Epidermal melanocyte (primary cell): ENCODE measurements around the gene LPCAT1.
"Not testable (repeated sequence)": the region's sequence is repeated elsewhere in the genome, so short reads cannot be mapped to it uniquely, and the experiment has no call there.

Source experiments
- DNase-seq: peaks from one replicate; pipeline ENCODE4 v3.0.0; 2011; ENCODE audit warnings: low spot score; ENCODE audit not compliant: insufficient read length

The LPCAT1 gene

DNA sequence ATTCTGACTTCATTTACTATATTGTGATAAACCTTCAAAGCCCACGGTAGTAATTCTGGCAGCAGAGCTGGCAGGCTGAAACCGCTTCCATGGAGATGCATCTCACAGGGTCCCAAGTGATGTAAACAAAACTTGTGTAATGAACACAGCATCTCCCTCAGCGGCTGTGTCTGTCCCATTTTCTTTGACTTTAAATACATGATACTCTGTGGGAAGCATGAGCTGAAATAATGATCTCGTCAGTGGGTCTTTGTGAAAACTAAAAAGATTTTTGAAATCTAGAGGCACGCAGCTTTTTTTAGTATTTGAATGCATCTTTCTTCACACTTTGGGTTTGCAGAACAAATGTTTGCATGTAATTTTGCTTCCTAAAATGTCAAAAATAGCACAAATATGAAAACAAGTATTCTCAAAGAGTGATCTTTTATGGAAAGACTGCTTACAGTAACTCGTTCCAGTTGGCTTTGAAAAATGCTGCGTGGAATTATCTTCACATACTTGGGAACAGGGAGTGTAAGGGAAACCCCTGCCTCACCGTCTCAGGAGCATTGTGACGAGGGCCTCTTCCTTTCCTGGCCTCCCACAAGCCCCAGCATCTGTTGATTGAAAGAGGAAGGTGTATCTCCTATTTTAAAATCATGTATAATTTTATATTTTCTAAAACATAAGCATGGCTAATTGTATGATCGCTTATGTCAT is 18.1 kb upstream of the LPCAT1 start:
- DNase-seq = no peak

DNA sequence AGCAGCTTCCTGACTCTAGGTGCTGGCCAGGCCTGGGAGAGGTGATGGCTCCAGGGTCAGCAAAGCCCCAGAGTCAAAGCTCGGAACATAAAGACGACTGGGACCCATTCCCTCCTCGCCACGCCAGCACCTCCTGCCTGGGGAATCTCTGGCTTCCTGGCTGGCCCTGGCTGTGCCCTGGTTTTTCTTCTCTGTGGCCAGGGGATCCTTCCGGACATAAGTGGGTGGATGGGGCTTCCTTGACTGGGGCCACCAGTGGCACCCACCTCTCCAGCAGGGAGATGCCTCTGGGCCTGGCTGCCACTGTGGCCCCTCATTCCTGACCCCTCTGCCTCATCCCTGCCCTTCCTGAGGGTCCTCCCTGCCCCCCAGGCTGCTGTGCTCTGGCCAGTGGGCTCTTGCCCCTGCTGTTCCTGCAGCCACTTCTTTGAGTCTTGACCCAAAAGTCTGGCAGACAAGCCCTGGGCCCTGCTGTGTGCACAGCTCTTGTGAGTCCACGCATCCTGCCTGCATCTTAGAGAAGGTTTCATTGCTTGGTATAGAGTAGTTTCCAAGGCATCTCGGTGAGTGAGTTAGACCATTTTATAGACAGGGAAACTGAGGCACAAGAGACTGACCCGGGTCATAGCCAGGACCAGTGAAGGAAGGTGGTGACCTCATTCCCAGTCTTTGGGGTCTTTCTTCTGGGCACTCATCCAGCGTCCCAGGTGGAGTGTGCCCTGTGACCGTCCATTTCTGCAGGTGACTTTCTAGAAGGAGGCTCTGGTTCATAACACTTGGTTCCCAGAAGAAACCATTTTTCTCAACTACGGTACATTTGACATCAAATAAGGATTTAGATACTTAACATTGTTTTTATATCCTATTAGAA is 17.3 kb upstream of the LPCAT1 start:
- DNase-seq = no peak

DNA sequence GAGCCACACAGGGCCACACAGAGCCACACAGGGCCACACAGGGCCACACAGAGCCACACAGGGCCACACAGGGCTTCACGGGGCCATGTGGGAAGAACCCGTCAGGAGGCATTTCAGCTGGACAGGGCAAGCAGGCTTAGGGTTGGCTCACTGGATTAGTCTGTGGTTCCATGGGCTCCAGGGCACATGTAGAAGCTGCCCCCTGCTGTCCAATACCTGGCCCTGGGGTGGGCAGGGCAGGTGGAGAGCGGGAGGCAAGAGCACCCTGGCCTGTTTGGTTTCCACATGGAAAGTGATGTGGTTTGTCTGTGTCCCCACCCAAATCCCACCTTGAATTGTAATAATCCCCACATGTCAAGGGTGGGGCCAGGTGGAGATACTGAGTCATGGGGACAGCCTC is 16.4 kb upstream of the LPCAT1 start:
- DNase-seq = no peak

DNA sequence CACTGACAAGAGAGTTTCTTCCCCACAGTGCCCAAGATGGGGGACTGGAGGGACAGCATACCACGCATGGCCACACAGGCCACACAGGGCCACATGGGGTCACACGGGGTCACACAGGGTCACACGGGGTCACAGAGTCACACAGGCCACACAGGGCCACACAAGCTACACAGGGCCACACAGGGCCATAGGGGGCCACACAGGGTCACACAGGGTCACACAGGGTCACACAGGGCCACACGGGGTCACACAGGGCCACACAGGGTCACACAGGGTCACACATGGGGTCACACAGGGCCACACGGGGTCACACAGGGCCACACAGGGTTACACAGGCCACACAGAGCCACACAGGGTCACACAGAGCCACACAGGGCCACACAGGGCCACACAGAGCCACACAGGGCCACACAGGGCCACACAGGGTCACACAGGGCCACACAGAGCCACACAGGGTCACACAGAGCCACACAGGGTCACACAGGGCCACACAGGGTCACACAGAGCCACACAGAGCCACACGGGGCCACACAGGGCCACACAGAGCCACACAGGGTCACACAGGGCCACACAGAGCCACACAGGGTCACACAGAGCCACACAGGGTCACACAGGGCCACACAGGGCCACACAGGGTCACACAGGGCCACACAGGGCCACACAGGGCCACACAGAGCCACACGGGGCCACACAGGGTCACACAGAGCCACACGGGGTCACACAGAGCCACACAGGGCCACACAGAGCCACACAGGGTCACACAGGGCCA is 15.8 kb upstream of the LPCAT1 start:
- DNase-seq = not testable (repeated sequence)

DNA sequence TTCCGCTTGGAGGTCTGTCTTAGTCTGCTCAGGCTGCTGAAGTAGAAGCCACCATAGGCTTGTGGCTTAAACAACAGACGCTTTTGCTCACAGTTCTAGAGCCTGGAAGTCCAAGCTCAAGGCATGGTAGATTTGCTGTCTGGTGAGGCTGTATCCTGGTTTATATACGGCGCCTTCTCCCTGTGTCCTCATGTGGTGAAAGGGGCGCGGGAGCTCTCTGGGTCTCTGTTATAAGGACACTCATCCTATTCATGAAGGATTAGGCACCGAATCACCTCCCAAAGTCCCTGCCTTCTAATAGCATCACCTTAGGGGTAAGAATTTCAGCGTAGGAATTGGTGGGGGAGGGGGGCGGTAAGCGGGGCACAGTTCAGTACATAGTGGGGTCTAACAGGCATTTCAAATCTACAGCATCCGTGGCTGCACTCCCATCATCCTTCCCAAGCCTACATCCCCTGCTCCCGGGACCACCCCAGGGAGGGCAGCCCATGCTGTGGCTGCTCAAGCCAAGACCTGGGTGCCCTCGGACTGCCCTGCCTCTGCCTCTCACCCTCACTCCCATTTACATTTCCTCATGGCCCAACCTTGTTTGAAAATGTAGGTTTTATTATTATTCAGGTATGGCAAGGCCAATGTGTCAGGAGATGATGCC is 15.1 kb upstream of the LPCAT1 start:
- DNase-seq = no peak

DNA sequence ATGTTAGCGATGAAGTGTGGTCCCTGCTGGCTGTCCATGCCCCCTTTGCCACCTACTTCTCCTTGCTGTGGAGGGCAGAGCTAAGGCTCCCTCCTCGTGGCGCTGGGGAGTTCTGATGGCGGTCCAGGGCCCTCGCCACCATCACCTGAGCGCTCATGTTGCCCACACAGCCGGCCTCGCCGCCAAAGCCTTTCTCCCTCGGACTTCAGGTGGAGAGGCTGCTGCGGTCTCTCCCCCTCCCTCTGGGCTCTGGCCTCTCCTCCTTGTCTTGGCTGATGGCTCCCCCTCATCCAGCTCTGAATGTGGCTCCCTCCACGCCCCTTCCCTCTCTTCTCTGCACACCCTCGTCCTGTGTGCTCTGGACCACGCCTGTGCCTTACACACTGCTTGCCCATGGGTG is 14.5 kb upstream of the LPCAT1 start:
- no peak for DNase-seq

DNA sequence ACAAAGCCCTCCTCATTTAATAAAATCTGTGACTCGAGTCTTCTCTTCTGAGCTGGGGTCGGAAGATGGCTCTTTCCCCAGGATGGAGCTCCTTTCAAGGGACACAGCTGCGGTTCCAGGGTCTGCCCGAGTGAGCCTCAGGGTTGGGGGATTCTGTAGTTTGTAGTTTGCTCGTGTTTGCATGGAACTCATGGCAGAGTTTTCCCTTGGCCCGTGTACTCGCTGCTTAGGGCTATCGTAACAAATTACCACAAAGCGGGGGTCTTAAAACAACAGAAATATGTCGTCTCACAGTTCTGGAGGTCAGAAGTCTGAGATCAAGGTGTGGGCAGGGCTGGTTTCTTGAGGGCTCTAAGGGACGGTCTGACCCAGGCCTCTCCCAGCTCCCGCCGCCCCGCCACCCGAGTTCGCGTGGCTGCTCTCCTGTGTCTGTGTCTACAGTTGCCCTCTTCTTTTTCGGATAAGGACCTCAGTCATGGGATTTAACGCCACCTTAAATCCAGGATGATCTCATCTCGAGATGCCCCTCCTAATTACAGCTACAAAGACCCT is 13.9 kb upstream of the LPCAT1 start:
- no peak for DNase-seq

DNA sequence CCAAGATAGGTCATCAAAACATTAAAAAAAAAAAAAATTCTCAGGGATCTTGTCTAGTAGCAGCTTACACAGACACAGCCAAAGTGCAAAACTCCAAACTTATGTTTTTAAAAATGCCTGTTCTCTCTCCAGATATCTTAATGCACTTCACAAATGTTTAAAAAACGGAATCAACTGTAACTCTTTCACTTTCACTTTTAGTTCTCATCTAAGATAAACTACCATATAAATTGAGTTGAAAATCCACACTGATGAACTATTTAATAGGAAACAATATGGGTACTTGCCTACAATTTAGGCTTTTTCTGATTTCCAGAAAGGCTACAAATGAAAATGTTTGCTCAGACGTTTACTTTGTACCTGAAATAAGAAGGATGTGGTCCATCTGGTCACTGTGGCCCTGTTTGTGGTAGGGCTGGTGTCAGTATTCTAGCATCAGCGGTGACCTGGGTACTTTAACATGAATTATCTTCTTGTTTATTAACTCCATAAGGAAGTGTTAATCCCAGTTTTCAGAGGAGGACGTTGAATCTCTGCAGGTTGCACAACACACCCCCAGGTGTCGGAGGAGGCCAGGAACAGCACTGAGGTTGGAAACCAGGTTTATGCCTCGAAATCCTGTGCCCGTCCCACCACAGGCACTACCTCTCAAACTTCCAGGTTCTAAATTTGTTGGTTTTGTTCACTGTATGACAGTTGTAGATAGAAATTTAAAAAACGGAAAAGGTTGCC is 13.3 kb upstream of the LPCAT1 start:
- DNase-seq = no peak

DNA sequence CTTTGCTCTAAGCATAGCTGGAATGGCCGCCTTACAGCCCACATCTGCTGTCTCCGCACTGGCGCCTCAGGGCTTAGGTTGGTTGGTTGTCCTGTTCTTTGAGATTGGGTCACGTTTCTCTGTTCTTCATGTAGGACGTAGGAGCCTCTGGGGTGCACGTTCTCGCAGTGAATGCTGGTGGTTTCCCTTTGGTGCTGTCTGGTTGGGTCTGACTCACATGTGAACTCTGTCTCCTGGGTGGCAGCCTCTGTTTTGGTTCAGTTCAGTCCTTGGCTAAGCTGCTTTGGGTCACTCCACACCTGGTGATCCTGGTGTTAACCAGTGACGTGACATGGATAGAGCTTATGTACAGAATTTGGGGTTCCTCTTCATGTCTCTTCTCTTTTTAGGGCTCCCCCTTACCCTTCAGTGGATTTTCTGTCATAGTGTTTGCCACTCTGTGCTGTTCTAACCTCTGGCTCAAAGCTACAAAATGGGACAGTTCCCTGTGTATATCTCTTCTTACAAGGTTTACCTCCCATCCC is 12.6 kb upstream of the LPCAT1 start:
- DNase-seq = no peak

DNA sequence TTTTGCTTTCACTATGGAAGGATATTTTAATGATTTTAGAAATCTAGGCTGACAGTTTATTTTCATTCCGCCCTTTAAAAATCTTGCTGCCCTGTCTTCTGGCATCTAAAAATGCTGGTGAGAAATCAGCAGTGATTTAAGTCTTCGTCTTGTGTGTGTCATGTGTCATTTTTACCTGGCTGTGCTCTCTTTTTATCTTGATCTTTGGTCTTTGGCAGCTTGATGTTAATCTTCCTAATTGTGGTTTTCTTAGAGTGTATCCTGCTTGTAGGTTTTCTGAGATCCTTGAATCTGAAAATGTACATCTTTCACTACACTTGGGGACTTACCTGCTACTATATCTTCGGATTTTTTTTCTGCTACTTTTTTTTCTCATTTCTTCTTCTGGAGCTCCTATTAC is 11.9 kb upstream of the LPCAT1 start:
- DNase-seq = no peak

DNA sequence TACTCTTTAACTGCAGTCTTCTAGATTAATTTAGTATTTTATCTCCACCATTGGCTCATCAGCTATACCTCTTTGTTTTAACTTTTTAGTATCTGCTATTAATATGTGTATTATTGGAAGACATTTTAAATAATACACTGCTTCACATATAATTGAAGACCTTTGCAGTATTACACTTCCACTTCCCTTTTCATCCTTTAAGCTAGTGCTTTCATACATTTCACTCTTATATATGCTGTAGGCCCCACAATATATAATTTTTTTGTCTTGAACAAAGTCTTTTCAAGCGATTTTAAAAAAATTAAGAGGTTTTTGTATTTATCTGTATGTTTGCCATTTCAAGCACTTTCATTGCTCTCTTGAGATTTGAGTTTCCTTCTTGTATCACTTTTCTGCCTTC is 8.6 kb upstream of the LPCAT1 start:
- DNase-seq = no peak

DNA sequence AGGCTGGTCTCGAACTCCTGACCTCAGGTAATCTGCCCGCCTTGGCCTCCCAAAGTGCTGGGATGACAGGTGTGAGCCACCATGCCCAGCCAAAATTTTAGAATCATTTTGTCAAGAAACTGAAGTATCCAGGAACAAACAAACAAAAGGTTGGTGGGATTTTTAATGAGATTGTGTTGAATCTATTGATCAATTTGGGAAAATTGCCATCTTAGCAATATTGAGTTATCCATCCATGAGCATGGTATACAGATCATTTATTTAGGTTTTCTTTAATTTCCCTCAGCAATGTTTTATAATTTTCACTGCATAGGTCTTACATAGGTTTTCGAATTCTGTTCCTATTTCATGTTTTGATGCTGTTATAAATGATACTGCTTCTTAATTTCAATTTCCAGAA is 5.7 kb upstream of the LPCAT1 start:
- no peak for DNase-seq

DNA sequence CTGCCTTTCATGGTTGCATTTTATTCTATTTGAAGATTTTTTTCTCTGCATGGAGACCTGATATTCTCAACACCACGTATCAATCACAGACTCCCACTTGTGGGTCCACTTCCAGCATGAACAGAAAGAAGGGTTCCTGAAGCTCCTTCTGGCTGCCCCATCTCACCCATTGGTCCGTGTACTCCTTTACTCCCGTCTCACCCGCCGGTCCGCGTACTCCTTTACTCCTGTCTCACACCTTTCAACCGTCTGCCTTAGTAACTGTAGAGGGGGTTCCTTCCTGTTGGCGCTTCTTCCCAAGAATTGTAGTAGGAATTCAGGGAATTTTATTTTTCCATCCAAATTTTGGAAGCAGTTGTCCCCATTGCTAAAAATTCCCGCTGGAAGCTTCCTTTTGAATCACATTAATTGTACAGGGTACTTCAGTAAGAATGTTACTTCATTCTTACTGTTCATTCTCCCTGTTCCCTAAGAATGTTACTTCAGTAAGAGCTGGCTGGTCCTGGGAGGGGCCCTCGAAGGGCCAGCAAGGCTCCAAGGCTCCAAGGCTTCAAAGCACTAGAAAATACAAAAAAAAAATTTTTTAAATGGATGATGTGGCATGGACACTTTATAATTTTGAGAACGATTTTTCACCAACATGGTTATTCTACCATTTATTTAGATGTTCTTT is 3.9 kb upstream of the LPCAT1 start:
- no peak for DNase-seq

DNA sequence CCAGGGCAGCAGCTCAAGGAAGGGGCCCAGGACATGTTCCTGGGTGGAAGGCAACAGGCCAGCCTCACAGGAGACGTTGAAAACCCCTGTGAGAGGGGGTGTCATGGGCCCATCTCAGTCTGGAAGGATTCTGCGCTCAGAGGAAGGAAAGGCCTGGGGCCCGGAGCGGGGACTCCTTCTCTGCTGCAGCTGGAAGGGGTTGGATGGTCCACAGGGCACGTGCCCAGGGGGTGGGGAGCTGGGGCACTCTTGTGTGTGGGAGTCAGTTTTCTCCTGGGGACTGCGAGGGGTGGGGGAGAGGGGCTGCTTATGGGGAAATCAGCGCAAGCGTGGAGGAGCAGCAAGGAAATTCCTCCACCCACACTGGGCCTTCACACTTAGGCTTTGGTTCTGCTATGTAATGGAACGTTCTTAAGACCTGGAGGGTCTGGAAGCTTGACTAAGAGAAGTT is 2.9 kb upstream of the LPCAT1 start:
- DNase-seq = no peak

DNA sequence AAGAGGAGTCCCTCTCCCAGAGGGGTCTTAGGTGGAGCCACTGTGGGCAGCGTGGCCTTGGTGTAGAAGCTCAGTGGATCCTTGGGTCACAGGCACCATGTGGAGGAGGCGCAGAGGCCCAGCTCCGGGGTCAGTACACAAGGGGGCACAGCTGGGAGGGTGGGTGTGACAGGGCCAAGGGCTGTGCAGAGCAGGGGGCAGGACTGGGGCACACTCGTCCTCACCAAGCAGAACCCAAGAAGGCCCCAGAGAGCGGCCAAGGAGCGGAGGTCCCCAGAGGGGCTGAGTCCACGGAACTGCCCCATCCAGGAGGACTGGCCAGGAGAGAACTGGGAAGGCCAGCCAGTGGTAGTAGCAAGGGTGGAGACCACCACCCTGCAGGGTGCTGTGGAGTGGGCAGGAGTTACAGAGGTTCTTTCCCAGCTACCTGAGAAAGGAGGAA is 2.5 kb upstream of the LPCAT1 start:
- no peak for DNase-seq

DNA sequence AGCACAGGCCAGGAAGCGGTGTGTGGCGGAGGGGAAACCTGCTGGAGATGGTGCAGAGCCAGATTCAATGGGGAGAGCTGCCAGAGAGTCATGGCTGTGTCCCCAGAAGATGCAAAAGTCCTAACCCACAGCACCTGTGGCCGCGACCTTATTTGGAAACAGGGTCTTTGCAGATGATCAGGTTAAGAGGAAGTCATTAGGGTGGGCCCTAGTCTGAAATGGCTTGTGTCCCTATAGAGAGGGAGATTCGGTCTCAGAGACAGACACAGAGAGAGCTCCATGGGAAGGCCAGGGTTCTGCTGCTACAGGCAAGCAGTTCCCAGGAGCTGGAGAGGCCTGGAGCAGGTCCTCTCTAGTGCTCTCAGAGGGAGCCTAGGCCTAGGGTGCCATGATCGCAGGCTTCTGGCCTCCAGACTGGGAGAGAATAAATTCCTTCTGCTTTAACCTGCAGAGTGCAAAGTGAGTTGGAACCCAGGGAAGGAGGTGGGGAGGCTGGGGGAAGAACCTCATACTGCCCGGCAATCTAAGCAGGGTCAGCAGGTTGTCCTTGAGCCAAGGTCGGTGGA is 1.9 kb upstream of the LPCAT1 start:
- DNase-seq = no peak

DNA sequence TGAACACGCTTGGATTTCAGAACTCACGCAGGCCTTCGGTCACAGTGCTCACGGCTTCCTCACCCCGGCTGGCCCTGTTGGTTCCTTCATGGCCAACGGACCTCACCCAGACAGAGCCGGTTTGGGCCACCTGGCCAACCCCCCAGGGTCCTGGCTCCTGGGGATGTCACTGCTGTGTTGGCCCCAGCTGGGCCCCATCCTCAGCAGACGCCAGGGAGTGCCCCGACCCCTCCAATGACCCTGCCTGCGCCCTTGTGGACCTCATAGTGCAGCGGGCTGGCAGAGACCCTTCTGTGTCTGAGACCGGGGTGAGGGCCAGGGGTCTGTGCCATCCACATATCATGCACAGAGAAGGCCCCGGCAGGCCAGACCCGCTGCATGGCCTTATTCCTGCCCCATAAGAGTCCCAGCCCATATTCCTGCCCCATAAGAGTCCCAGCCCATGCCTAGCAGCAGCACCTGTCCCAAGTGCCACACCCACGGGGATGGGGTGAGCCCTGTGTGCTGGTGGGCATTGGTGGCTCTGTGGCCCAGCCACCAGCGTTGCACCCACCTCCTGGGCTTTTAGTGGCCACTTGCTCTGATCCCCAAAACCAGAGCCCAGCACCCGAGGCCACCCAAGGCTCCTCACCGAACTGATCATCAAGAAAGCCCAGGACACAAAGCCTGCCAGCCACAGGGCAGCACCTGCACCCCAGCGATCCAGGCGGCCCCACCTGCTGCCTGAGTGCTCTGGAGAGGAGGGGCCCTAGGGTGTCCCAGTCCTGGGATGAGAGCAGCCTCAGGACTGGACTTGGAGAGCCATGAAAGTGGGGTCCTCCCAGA is 1.3 kb upstream of the LPCAT1 start:
- DNase-seq = no peak

DNA sequence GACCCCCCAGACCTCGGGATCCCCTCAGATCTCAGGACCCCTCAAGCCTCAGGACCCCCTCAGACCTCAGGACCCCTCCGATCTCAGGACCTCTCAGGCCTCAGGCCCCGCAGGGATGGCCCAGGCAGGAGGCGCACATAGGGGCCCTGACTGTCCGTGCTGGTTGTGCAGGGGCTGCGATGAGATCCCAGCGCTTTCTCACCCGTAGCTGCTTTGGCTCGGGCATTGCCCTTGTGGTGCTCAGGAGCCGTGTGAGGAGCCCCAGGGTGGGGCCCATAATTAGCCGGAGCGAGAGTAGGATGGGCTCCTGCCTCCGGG is 680 bp upstream of the LPCAT1 start:
- DNase-seq = no peak

DNA sequence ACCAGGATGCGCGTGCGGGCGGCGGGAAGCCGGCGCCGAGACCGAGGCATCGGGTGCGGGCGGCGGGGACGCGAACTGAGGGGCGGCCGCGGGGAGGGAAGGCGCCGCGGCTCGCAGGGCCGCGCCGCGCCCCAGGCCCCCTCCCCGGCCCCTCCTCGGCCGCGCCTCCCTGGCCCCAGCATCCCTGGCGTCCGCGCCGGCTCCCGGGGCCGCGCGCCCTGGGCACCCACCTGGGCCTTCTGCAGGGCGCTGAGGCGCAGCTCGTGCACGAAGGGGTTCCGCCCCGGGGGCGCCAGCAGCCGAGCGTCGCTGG is 324 bp downstream of the LPCAT1 start:
- no peak for DNase-seq
